Myocyte (in vitro differentiated cells): Measurements from ENCODE around the gene KHDC1. TPM values are rescaled to one million over a fixed set of nuclear protein-coding genes. Genes with fewer than 3 reads are reported as not detected.

Experiments used
- total RNA-seq: library from RNA; depleted of rRNA; stranded (reverse); fragments of >200 nt; gene quantifications from 2 replicates; pipeline ENCODE4 v1.2.3, GENCODE V29; 2014

The KHDC1 gene
- total RNA-seq, 1 donor from 2014 or later = 1.5 TPM

Other genes with a start within 250 kb of the KHDC1 start
- not detected in 2 replicates for gene KHDC1L, start 37.7 kb downstream of the KHDC1 start, total RNA-seq
- not detected in 2 replicates for gene DPPA5, start 91.1 kb upstream of the KHDC1 start, total RNA-seq
- not detected in 2 replicates for gene KHDC3L, start 99.5 kb upstream of the KHDC1 start, total RNA-seq
- not detected in 2 replicates for gene OOEP, start 106.7 kb upstream of the KHDC1 start, total RNA-seq
- gene DDX43, start 131.6 kb upstream of the KHDC1 start, total RNA-seq = not detected in 2 replicates
- gene CGAS, start 189.1 kb upstream of the KHDC1 start, total RNA-seq = 1.1 and 1.8 TPM in 2 replicates
- gene MTO1, start 198.5 kb upstream of the KHDC1 start, total RNA-seq = 19.8 and 26.0 TPM in 2 replicates